HTR-8/SVneo (cell line): Measurements from ENCODE around the gene USP9X.
"Not testable (repeated sequence)": the region's sequence is repeated elsewhere in the genome, so short reads cannot be mapped to it uniquely, and the experiment has no call there.

Experiments
- DNase-seq: peaks from one replicate; pipeline ENCODE4 v3.0.0; 2011; ENCODE audit warnings: low spot score, mixed read lengths; ENCODE audit not compliant: insufficient read length
- FAIRE-seq: peaks from 2 replicates; lab custom pipeline; 2011; peaks lifted over from hg19 to GRCh38; lab: Jason Lieb, UNC

Gene USP9X

GRCh38 chrX:41180194-41180908 lies 95.1 kb downstream of the USP9X start:
- no peak for FAIRE-seq
- DNase-seq, result peak; percentile 18

- DNase-seq, result no peak
- FAIRE-seq, result no peak
Measured at GRCh38 chrX:41184312-41184711, 99.1 kb downstream of the USP9X start.

- DNase-seq, FAIRE-seq: not testable (repeated sequence)
Measured at GRCh38 chrX:41186946-41187345, 101.7 kb downstream of the USP9X start.

- DNase-seq (no peak), FAIRE-seq (no peak)
Measured at GRCh38 chrX:41189156-41189555, 103.9 kb downstream of the USP9X start.

- DNase-seq, result no peak
- FAIRE-seq, result no peak
Measured at GRCh38 chrX:41192880-41193279, 107.6 kb downstream of the USP9X start.

- no peak for DNase-seq
- no peak for FAIRE-seq
Measured at GRCh38 chrX:41198410-41198809, 113.2 kb downstream of the USP9X start.

GRCh38 chrX:41200785-41201184 lies 115.5 kb downstream of the USP9X start:
- DNase-seq (no peak), FAIRE-seq (no peak)

GRCh38 chrX:41209853-41210252 lies 124.6 kb downstream of the USP9X start:
- DNase-seq (no peak), FAIRE-seq (no peak)

- DNase-seq (no peak), FAIRE-seq (no peak)
Measured at GRCh38 chrX:41224605-41225004, 139.4 kb downstream of the USP9X start.

GRCh38 chrX:41233988-41234387 lies 148.7 kb downstream of the USP9X start:
- DNase-seq (no peak), FAIRE-seq (no peak)

- not testable (repeated sequence) for DNase-seq
Measured at GRCh38 chrX:41234471-41234870, 149.2 kb downstream of the USP9X start.

GRCh38 chrX:41234962-41235361 lies 149.7 kb downstream of the USP9X start:
- DNase-seq (no peak), FAIRE-seq (no peak)

More at GRCh38 chrX:41234471-41234870, 149.2 kb downstream of the USP9X start:
- not testable (repeated sequence) for FAIRE-seq

GRCh38 chrX:41236629-41237028 lies 151.4 kb downstream of the USP9X start:
- no peak for DNase-seq

GRCh38 chrX:41240509-41240908 lies 155.3 kb downstream of the USP9X start:
- DNase-seq (no peak), FAIRE-seq (no peak)

More at GRCh38 chrX:41236629-41237028, 151.4 kb downstream of the USP9X start:
- no peak for FAIRE-seq

- FAIRE-seq (no peak), DNase-seq (no peak)
Measured at GRCh38 chrX:41241962-41242361, 156.7 kb downstream of the USP9X start.

- FAIRE-seq, result no peak
- no peak for DNase-seq
Measured at GRCh38 chrX:41245641-41246040, 160.4 kb downstream of the USP9X start.

- DNase-seq, result no peak
- no peak for FAIRE-seq
Measured at GRCh38 chrX:41250867-41251266, 165.6 kb downstream of the USP9X start.

- no peak for FAIRE-seq
- DNase-seq, result no peak
Measured at GRCh38 chrX:41257801-41258200, 172.6 kb downstream of the USP9X start.

GRCh38 chrX:41258226-41258625 lies 173.0 kb downstream of the USP9X start:
- FAIRE-seq, result no peak
- no peak for DNase-seq

- no peak for FAIRE-seq
- no peak for DNase-seq
Measured at GRCh38 chrX:41258871-41259270, 173.6 kb downstream of the USP9X start.

- DNase-seq (no peak), FAIRE-seq (no peak)
Measured at GRCh38 chrX:41259516-41259915, 174.3 kb downstream of the USP9X start.

- FAIRE-seq, result no peak
- no peak for DNase-seq
Measured at GRCh38 chrX:41265615-41266014, 180.4 kb downstream of the USP9X start.
